Measurements from ENCODE around the gene BCL2.

The BCL2 gene

GRCh38 chr18:63253428-63254372 is 65.9 kb downstream of the BCL2 start:
- TF ChIP-seq, protein P1, sequence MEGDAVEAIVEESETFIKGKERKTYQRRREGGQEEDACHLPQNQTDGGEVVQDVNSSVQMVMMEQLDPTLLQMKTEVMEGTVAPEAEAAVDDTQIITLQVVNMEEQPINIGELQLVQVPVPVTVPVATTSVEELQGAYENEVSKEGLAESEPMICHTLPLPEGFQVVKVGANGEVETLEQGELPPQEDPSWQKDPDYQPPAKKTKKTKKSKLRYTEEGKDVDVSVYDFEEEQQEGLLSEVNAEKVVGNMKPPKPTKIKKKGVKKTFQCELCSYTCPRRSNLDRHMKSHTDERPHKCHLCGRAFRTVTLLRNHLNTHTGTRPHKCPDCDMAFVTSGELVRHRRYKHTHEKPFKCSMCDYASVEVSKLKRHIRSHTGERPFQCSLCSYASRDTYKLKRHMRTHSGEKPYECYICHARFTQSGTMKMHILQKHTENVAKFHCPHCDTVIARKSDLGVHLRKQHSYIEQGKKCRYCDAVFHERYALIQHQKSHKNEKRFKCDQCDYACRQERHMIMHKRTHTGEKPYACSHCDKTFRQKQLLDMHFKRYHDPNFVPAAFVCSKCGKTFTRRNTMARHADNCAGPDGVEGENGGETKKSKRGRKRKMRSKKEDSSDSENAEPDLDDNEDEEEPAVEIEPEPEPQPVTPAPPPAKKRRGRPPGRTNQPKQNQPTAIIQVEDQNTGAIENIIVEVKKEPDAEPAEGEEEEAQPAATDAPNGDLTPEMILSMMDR (conservative IDR thresholded peaks at IDR 0.05; ENCODE audit: low read depth) = no peak
- no peak overlapping the region for H3K27ac ChIP-seq
- no peak for DNase-seq (ENCODE audit: low spot score)
- POLR2A ChIA-PET (ENCODE audit: low non-redundant PET) = no interaction called here
- CTCF ChIA-PET = no interaction called here

GRCh38 chr18:63253014-63253413 is 66.6 kb downstream of the BCL2 start:
- TF ChIP-seq, protein P1 (conservative IDR thresholded peaks at IDR 0.05; ENCODE audit: low read depth) = no peak
- ChIA-PET CTCF (no interaction called here), POLR2A (ENCODE audit: low non-redundant PET) (no interaction called here)
- DNase-seq (ENCODE audit: low spot score) = no peak
- no peak overlapping the region for H3K27ac ChIP-seq

DNA sequence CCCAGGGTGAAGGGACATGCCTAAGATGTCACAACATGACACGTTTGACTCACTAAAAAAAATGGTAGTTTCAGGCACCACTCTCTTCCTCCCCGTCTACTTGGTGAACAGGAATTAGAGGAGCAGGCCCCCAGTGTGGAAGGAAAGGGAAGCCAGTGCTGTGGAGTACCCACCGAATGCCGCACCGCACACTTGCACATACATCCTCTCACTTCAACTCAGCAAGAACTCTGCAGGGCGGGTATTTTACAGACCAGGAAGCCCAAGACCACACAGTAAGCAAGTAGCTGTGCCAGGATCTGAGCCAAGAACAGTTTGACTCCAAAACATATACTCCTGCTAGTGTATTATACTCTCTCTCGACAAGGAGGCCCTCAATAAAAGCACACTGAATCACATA is 69.8 kb downstream of the BCL2 start:
- ChIA-PET POLR2A (ENCODE audit: low non-redundant PET) (no interaction called here), CTCF (no interaction called here)
- H3K27ac ChIP-seq = no peak overlapping the region
- TF ChIP-seq, protein P1 (conservative IDR thresholded peaks at IDR 0.05; ENCODE audit: low read depth) = no peak
- DNase-seq (ENCODE audit: low spot score) = no peak

- no peak overlapping the region for H3K27ac ChIP-seq
- TF ChIP-seq, protein P1 (conservative IDR thresholded peaks at IDR 0.05; ENCODE audit: low read depth) = no peak
- ChIA-PET POLR2A (ENCODE audit: low non-redundant PET) (no interaction called here), CTCF (no interaction called here)
- DNase-seq (ENCODE audit: low spot score) = no peak
These were observed 71.6 kb downstream of the BCL2 start for GRCh38 chr18:63247926-63248325.

- ChIA-PET CTCF (no interaction called here), POLR2A (ENCODE audit: low non-redundant PET) (no interaction called here)
- DNase-seq (ENCODE audit: low spot score) = no peak
These were observed 72.1 kb downstream of the BCL2 start for GRCh38 chr18:63247506-63247905.

DNA sequence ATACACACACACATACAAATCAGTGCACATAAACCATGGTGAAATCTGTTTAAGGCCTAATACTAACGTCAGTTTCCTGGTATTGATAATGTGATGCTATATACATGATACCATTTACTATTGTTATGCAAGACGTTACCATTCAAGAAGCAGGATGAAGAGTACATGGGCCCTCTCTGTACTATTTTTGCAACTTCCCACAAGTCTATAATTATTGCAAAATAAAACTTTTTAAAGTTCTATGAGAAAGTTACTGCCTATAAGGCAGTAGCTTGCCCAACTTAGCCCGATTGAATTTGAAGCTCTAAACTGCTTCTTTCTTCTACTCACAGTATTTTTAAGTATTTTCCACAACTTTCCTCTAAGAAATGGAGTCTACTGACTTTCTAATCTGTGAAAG is 74.0 kb downstream of the BCL2 start:
- no peak overlapping the region for H3K27ac ChIP-seq
- no peak for DNase-seq (ENCODE audit: low spot score)
- TF ChIP-seq, protein P1 (conservative IDR thresholded peaks at IDR 0.05; ENCODE audit: low read depth) = no peak
- ChIA-PET CTCF (no interaction called here), POLR2A (ENCODE audit: low non-redundant PET) (no interaction called here)

More at GRCh38 chr18:63247506-63247905, 72.1 kb downstream of the BCL2 start:
- TF ChIP-seq, protein P1 (conservative IDR thresholded peaks at IDR 0.05; ENCODE audit: low read depth) = no peak
- H3K27ac ChIP-seq = no peak overlapping the region

Data from RWPE1 (cell line).